HG03521 (cell line): Measurements from ENCODE around the gene ZNF541.
"Not testable (repeated sequence)": the region's sequence is repeated elsewhere in the genome, so short reads cannot be mapped to it uniquely, and the experiment has no call there.

ENCODE experiments used
- ATAC-seq: cut with Tn5 transposase; IDR thresholded peaks from one replicate; pipeline ENCODE4 v1.9.1; 2021; ENCODE audit warnings: mild to moderate bottlenecking, moderate library complexity; ENCODE audit not compliant: unreplicated experiment

The ZNF541 gene

DNA sequence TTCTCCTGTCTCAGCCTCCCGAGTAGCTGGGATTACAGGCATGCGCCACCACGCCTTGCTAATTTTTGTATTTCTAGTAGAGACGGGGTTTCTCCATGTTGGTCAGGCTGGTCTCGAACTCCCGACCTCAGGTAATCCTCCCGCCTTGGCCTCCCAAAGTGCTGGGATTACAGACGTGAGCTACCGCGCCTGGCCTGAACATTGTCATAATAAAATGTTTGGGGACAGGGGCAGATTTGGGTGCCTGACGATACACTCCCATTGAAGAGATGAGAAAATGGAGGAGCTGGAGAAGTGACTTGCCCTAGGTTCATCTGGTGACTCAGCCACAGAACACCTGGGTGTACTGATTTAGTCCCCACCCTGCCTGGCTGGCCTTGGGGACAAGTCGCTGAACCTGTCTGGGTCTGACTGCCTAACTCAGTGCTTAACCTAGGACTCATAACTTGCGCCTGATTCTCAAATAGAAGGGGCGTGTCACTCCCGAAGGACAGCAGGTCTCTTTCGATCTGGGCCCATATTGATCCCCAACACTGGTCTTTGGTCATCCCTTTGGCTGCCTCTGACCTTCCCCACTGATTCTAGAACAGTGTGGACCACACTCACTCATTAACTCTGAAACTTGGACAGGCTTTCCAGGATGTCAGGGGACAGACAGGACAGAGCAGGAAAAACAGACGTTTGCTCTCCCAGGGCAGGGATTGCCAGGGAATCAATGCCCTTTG, 28.4 kb upstream of the ZNF541 start:
- ATAC-seq, result no peak

DNA sequence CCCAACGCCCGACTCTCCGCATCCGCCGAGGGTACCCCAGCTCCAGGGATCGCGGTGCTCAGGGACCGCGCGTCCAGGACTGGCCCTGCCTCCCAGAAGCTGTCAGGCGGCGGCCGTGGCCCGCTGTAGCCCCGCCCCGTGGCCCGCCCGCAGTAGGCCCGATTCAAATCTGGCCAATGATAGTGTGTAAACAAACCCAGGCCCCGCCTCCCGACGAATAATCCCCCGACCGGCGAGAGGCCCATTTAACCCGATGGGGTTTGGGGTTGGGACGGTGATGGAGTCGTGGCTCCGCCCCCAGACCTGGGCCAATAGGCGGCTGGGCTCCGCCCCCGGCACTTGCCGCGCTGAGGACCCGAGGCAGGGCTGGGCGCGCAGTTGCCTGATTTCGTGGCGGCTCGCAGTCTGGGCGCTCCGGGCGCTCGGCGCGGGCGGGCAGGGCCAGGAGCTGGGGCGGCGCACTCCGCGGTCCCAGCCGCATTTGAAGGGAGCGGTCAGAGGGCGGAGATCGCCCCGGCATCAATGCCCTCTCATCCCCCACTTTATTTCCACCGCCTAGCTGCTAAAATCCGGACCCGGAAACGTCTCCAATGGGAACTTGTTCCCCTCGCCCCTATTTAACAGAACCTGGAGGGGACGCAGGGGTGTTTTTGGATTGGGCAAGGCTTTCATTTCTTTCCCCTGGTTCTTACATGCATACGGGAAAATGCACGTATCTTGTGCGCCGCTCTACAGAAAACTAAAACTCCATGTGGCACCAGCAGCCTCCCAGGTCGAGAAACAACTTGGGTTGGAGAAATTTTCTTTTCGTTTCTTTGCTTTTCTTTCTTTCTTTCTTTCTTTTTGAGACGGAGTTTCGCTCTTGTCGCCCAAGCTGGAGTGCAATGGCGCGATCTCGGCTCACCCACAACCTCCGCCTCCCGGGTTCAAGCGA, 27.6 kb upstream of the ZNF541 start:
- ATAC-seq, result peak; percentile 94

DNA sequence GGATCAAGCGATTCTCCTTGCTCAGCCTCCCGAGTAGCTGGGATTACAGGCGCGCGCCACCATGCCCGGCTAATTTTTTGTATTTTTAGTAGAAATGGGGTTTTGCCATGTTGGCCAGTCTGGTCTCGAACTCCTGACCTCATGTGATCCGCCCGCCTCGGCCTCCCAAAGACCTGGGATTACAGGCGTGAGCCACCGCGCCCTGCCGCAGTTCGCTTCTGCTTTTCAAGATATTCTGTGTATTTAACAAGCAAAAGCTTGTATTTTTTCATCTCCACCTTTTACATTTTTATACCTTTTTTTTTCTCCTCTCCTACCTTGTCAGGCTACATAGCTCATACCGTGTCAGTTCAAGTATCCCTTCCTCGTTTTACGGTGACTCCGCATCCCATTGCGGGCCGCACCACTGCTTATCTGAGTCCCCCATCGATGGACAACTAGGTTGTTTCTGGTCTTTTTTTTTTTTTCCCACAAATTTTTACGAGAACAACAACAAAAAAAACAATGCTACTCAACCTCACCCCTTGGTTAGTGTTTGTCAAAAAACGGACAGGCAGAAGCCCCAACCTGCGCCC, 26.8 kb upstream of the ZNF541 start:
- not testable (repeated sequence) for ATAC-seq

DNA sequence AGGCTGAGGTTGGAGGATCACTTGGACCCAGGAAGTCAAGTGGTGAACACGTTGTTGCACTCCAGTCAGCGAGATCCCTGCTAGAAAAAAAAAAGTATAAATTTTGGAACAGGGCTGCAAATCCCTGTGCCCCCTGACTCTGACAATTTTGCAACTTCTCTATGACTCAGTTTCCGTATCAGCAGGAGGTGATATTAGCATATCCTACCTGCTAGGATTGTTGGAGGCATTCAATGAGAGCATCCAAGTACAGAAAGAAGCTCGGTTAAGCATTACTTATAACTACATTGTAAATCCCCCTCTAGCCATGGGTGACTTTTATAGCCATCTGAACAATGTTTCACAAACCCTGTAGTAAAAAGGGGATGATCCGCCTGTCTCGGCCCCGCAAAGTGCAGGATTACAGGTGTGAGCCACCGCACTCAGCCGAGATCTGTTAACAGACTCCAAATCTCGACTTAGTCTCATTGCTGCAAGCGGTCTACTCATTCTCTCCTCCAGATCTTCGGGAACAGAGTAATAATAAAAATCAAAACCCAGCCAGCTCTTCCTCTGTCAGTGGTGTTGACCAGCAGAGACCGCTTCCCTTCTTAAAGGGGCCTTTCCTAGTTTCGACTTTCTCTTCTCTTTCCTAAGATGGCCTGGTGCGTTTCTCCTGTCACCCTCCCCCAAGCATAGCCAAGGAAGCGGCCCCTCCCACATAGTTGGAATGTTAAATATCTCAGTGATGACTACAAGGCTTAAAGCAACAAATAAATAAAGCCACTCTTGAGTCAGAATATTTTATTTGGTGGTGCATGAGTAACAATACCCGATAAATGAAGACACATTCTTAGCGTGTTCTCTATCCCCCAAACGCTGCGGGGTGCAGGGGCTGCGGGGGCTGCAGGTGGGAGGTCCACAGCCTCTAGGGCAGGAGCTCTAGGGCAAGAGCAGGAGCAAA, 25.7 kb upstream of the ZNF541 start:
- no peak for ATAC-seq

DNA sequence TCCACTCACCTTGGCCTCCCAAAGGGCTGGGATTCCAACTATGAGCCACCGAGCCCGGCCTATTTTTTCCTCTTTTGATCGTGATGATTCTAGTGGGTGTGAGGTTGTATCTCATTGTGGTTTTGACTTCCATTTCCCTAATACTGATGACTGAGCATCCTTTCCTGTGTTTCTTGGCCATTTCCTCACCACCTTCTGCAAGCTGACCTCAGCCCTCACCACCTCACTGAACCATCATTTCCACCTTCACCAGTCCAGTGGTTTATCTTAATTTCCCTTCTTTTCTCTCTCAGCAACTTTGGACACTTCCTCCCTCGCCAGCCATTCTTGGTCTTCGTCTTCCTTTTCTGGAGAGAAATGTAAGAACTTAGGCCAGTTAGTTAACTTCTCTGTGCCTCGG, 23.0 kb upstream of the ZNF541 start:
- ATAC-seq, result no peak

DNA sequence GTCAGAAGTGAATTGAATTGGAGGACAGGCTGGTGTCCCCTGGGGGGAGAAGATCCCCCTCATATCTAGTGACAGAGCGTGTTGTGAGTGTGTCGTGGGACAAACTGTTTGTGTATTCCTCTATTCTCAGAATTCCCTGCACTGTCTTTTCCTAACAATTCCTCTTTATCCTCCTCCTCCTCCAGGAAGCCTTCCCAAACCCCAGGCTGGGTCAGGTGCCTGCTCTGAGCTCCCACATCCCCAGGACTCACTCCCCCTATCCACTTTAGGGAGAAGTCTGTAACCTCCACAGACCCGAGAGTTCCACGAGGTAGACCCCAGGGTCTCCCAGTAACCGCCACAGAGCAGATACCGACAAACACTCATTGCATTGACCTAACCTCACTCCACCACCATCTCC, 20.9 kb upstream of the ZNF541 start:
- no peak for ATAC-seq

DNA sequence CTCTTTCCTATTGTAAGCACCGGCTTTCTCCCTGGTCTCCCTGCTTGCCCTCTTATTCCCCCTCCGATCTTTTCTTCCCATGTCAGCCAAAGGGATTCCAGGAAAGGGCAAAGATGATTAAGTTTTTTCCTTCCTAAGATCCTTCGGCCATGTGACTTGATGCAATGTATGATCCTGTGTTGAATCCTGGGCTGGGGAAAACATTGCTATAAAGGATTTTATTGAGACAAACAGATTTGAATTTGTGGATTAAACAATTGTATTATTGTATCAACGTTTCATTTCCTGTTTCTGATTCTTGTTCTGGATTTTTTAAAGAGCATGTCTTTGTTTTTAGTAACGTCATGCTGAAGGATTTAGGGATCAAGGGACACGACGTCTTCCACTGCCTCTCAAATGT, 16.9 kb upstream of the ZNF541 start:
- no peak for ATAC-seq

DNA sequence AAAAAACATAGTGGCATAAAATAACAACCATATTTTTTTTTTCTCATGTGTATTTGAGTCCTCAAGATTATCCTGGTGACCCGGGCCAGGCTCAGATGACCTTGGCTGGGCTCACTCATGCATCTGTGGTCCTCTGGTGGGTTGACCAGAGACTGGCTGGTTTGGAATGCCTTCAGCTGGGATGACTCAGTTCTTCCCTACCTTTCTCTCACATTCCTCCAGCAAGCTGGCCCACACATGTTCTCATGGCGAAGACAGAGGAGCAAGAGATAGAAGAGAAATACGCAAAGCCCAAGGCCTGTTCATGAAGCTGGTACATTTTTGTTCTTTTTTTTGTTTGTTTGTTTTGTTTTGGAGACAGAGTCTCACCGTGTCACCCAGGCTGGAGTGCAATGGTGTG, 14.3 kb upstream of the ZNF541 start:
- no peak for ATAC-seq

DNA sequence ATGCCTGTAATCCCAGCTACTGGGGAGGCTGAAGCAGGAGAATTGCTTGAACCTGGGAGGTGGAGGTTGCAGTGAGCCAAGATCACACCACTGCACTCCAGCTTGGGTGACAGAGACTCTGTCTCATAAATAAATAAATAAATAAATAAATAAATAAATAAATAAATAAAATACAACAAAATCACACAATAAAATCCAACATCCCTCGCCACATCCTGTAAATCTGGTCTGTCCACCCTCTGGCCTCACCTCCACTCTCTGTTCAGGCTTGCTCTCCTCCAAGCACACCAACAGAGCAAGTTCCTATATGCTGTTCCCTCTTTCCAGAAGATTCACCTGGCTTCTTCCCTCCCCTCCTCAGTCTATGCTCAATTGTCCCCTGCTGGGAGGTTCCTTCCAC, 10.2 kb upstream of the ZNF541 start:
- not testable (repeated sequence) for ATAC-seq

DNA sequence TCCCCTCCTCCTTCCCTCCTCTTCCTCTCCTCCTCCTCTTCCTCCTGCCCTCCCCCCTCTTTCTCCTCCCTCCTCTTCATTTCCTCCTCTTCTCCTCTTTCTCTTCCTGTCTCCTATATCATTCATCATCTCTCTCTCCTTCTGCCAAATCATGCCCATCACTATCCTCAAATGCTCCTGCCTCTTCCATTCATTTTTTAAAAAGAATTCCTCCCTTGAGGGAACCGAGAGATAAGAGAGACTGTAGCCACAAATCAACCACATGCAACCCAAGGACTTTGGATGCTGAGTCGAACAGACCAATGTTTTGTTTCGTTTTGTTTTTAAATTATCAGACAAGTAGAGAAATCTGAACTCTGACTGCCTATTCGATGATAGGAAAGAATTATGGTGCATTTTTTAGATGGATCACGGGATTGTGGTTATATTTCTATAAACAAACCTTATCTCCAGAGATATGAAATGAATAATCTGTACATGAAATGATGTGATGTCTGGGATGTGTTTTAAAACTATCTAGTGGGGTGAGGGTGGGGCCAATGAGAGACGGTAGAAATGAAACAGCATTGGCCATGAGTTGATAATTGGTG, 9.5 kb upstream of the ZNF541 start:
- no peak for ATAC-seq

DNA sequence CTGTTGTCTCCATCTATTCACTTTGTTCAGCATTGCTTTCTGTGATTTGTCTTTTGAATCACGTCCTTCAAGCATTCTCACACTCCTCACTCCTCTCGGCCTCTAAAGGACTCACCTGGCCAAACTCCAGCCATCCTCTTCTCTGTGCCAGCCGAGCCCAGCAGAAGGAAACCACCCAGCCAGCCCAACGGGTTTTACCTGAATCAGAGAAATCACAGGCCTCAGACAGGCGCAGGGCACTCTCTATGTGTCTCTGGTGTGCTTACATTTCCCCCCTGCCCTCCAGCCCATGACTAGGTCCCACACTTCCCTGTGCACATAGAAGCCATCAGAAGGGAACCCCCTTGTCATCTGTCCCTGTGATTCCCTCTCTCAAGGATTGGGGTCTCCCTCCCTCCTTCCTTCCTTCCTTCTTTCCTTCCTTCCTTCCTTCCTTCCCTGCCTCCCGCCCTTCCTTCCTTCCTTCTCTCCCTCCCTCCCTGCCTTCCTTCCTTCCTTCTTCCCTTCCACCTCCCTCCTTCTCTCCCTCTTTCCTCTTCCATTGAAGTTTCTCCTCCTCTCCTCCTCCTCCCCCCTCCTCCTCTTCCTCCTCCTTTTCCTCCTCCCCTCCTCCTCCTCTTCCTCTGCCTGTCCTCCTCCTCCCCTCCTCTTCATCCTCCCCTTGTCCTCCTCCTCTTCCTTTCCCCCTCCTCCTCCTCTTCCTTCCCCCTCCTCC, 8.8 kb upstream of the ZNF541 start:
- ATAC-seq, result no peak

DNA sequence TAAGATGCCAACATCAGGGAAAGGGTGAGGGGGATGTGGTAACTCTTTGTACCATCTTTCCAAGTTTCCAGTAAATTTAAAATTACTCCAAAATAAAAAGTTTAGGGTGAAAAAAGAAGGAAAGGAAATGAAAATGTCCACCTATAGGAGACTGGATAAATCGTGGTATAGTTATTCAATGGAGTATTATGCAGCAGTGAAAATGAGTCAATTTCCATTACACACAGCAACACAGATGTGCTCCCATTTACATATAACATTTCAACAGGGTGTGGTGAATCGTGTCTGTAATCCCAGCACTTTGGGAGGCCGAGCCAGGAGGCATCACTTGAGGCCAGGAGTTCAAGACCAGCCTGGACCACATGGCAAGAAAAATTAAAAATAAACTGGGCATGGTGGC, 7.4 kb upstream of the ZNF541 start:
- no peak for ATAC-seq

DNA sequence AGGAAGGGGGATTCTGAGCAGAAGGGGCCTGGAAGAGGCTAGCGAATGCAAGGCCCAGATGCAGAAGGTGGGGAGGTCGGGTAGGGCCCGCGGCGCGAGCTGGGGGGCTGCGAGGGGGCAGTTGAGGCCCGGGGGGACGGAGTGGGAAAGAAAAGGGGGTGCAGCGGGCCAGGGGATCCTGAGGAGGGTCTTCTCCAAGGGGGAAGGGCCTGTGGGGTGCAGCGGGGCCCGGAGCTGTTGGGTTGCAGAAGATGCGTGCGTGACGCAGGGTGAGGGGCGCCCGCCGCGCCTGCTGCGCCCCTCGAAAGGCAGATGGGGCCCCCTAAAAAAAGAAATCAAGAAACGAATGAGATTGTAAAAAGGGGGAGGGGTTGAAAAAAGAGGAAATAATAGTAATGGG, 313 bp downstream of the ZNF541 start:
- ATAC-seq, result no peak

DNA sequence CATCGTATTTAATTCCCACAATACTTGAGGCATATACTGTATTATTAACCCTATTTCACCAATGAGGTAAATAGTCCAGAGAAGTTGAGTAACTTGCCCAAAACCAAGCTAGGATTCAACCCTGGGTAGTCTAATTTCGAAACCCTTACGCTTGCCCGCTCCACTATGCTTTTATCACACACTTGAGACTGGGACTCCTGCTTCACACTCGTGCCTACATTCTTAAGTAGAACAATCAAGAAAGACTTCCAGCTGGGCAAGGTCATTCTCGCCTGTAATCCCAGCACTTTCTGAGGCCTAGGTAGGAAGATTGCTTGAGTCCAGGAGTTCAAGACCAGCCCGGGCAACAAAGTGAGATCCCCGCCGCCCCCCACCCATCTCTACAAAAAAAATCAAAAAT, 3.6 kb downstream of the ZNF541 start:
- no peak for ATAC-seq

DNA sequence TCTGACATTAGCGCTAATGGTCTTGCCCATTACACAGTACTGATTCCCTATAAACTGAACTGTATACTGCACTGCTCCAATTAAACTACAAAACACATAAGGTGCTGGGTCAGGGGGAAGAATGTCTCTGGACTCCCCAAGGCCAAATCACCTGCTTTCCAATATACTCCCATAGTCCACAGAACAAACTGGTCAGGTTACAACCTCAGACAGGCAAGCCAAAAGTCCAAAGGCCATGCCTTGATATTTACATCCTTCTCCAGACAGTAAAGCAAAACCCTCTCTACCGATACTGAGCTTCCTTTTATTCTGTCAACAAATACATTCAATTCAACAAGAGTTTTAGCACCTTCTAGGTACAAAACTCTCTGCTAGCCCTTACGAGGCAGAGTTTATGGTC, 8.9 kb downstream of the ZNF541 start:
- ATAC-seq, result no peak

DNA sequence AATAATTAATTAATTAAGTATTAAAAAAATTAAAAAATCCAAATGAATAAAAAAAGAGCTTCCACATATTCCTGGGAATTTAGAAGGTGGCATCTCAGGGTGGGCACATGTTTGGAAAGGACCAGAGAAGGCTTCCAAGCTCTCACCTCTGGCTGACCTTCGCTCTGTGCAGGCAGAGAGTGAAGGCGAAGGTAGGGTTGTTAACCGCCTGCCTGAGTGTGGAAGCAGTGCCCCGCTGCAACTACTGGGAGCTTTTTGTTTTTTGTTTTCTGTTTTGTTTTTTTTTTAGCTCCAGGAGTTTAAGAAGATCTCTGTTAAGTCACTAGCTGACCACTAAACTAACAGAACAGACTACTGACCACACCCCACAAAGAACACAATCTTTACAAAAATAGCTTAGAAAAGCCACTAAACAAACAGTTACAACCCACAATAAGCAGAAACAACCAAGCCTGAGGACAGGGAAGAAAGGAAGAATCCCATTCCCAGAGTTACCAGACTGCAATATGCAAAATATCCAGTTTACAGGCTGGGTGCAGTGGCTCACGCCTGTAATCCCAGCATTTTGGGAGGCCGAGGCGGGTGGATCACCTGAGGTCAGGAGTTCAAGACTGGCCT, 11.4 kb downstream of the ZNF541 start:
- no peak for ATAC-seq

DNA sequence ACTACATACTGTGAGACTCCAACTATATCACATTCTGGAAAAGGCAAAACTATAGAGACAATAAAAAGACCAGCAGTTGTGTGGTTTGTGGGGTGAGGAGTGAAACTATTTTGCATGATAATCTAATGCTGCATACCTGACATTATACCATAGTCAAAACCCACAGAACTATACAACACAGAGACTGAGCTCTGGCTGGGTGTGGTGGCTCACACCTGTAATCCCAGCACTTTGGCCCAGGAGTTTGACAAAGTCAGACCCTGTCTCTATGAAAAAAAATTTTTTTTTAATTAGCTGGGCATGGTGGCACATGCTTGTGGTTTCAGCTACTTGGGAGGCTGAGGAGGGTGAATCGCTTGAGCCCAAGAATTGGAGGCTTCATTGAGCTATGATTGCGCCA, 11.9 kb downstream of the ZNF541 start:
- ATAC-seq, result no peak

DNA sequence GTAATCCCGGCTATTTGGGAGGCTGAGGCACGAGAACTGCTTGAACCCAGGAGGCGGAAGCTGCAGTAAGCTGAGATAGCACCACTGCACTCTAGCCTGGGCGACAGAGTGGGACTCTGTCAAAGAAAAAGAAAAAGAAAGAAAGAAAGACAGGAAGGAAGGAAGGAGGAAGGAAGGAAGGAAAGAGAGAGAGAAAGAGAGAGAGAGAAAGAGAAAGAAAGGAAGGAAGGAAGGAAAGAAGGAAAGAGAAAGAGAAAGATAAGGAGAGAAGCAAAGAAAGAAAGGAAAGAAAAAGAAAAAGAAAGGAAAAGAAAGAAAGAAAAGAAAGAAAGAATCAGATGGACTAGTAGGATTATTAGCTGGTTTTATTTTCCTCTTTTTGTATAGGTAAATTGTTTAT, 22.8 kb downstream of the ZNF541 start:
- ATAC-seq, result no peak

DNA sequence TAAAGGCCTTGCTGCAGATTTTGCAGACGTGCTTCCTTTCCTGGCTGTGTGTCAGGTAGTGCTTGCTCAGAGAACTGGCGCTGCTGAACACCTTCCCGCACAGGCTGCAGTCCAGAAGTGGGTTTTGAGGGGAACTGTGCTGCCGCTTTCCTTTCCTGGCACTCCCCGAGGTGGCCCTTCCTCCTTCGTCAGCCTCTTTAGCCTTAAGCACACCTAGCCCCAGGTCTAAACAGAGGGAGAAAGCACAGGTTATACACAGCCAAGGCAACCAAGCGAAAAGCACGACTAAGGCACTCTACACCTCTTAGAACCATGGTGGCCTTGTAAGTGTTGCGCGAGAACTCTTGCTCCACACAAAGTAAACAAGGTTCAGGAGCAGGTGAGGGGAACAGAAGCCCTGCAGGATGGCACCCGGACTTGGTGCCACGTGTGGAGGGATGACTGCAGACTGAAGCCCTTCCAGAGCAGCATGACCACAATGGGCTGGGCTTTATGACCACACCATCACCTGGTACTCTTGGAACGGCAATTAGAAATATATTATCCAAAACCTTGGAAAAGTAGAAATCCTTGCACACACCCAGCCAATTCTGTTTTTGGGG, 23.6 kb downstream of the ZNF541 start:
- ATAC-seq, result no peak
